GM12864 (cell line): ENCODE data around the gene STEAP1B.

Source experiments
- DNase-seq: peaks from one replicate; pipeline ENCODE4 v3.0.0-alpha.2; 2011; ENCODE audit warnings: low read depth
- H3K4me3 ChIP-seq: 2 replicates; pipeline ENCODE4 v1.5.1; 2011; ENCODE audit warnings: mild to moderate bottlenecking, low read depth, low read length, control low read depth
- CTCF ChIP-seq: IDR thresholded peaks from 2 replicates; pipeline ENCODE4 v1.5.1; 2011; ENCODE audit warnings: low read depth, mild to moderate bottlenecking, moderate library complexity, low read length, control low read depth, inconsistent platforms; ENCODE audit errors: missing control alignments

Gene STEAP1B

GRCh38 chr7:22394739-22395138, 105.2 kb downstream of the STEAP1B start:
- no peak overlapping the region for H3K4me3 ChIP-seq
- DNase-seq: no peak
- TF ChIP-seq CTCF: no peak

- TF ChIP-seq CTCF: no peak
- no peak overlapping the region for H3K4me3 ChIP-seq
- no peak for DNase-seq
These were observed 105.9 kb downstream of the STEAP1B start for GRCh38 chr7:22393913-22394729.

- H3K4me3 ChIP-seq: no peak overlapping the region
- DNase-seq: no peak
- TF ChIP-seq CTCF: no peak
These were observed 109.5 kb downstream of the STEAP1B start for GRCh38 chr7:22390516-22390915.

- DNase-seq: no peak
- no peak for TF ChIP-seq CTCF
- no peak overlapping the region for H3K4me3 ChIP-seq
These were observed 110.1 kb downstream of the STEAP1B start for GRCh38 chr7:22389892-22390291.

- no peak overlapping the region for H3K4me3 ChIP-seq
- DNase-seq: no peak
- no peak for TF ChIP-seq CTCF
These were observed 112.4 kb downstream of the STEAP1B start for GRCh38 chr7:22387583-22387982.

- peak; percentile 37 for DNase-seq
- no peak for TF ChIP-seq CTCF
- no peak overlapping the region for H3K4me3 ChIP-seq
These were observed 113.1 kb downstream of the STEAP1B start for GRCh38 chr7:22386865-22387264.
